ENCODE measurements around the gene UST. TPM values are rescaled to one million over a fixed set of nuclear protein-coding genes. Genes with fewer than 3 reads are reported as not detected.

UST gene
- total RNA-seq, 1 experiment from 2014 or later = 6.1 TPM

GRCh38 chr6:148791372-148791771 is 44.5 kb downstream of the UST start:
- no TSS peak for BruUV-seq (replicated peaks)
- Histone ChIP-seq H3K4me1 (ENCODE audit: control insufficient read depth in 1 of 2, insufficient read depth in 2 of 2, low read length in 2 of 2) (no peaks in the 10 kb centered on the region), H3K9ac (ENCODE audit: low read length) (no peak overlapping the region), H3K27ac (ENCODE audit: low read depth, low read length) (no peak overlapping the region), H2AFZ (ENCODE audit: low read depth, low read length, poor library complexity, severe bottlenecking) (no peak overlapping the region), H3K9me3 (ENCODE audit: control insufficient read depth in 1 of 2, insufficient read depth in 1 of 2, low read depth in 1 of 2, low read length in 2 of 2) (no peaks in the 10 kb centered on the region), H3K36me3 (ENCODE audit: control insufficient read depth in 1 of 2, insufficient read depth in 2 of 2, low read length in 2 of 2) (no peaks in the 10 kb centered on the region), H3K27me3 (ENCODE audit: insufficient read depth, low read length) (no peaks in the 10 kb centered on the region), H4K20me1 (ENCODE audit: insufficient read depth) (no peaks in the 10 kb centered on the region), H3K4me3 (replicated peaks in 1 of 2; ENCODE audit: low read depth in 1 of 2, low read length in 2 of 2) (no peak overlapping the region), H3K4me2 (ENCODE audit: low read length) (no peak overlapping the region), H3K9me2 (ENCODE audit: insufficient read depth) (no peaks in the 10 kb centered on the region), H3K79me2 (ENCODE audit: insufficient read depth, low read length) (no peaks in the 10 kb centered on the region)
- ChIA-PET RAD21 (ENCODE audit: low non-redundant PET in 1 of 2, low total read pairs in 2 of 2, uncharacterized antibody in 2 of 2, unreplicated experiment in 2 of 2) (no interaction called here), POLR2A (no interaction called here), CTCF (no interaction called here)
- ATAC-seq = no peak
- intact Hi-C loops (cut with micrococcal nuclease) = no loop called here
- no peak for DNase-seq (ENCODE audit: low read depth, low spot score)
- TF ChIP-seq ELF1 (IDR thresholded peaks at IDR 0.05; ENCODE audit: borderline replicate concordance, low read depth) (no peak), SIN3A (IDR thresholded peaks at IDR 0.05; ENCODE audit: low read depth) (no peak), CEBPB (IDR thresholded peaks at IDR 0.05; ENCODE audit: low read depth) (no peak), EGR1 (IDR thresholded peaks at IDR 0.05; ENCODE audit: low read depth) (no peak)

GRCh38 chr6:148793721-148794120 is 46.9 kb downstream of the UST start:
- H3K9me3 ChIP-seq (ENCODE audit: control insufficient read depth in 1 of 2, insufficient read depth in 1 of 2, low read depth in 1 of 2, low read length in 2 of 2) = no peaks in the 10 kb centered on the region
- intact Hi-C loops (cut with micrococcal nuclease) = no loop called here
- no peaks in the 10 kb centered on the region for H3K9me2 ChIP-seq (ENCODE audit: insufficient read depth)
- H3K9ac ChIP-seq (ENCODE audit: low read length) = no peak overlapping the region
- no peaks in the 10 kb centered on the region for H3K4me1 ChIP-seq (ENCODE audit: control insufficient read depth in 1 of 2, insufficient read depth in 2 of 2, low read length in 2 of 2)
- H3K79me2 ChIP-seq (ENCODE audit: insufficient read depth, low read length) = no peaks in the 10 kb centered on the region
- H2AFZ ChIP-seq (ENCODE audit: low read depth, low read length, poor library complexity, severe bottlenecking) = no peak overlapping the region
- H3K27ac ChIP-seq (ENCODE audit: low read depth, low read length) = no peak overlapping the region
- RAD21 ChIA-PET (ENCODE audit: low non-redundant PET in 1 of 2, low total read pairs in 2 of 2, uncharacterized antibody in 2 of 2, unreplicated experiment in 2 of 2) = no interaction called here
- no peaks in the 10 kb centered on the region for H3K36me3 ChIP-seq (ENCODE audit: control insufficient read depth in 1 of 2, insufficient read depth in 2 of 2, low read length in 2 of 2)
- DNase-seq (ENCODE audit: low read depth, low spot score) = no peak
- no peaks in the 10 kb centered on the region for H4K20me1 ChIP-seq (ENCODE audit: insufficient read depth)
- CTCF ChIA-PET = no interaction called here
- TF ChIP-seq EZH2 (IDR thresholded peaks at IDR 0.05) (no peak), EZH2phosphoT487 (IDR thresholded peaks at IDR 0.05; ENCODE audit: borderline replicate concordance) (no peak), ZBTB33 (IDR thresholded peaks at IDR 0.05; ENCODE audit: extremely low read depth, insufficient replicate concordance, low read length) (no peak), ZFX (IDR thresholded peaks at IDR 0.05) (no peak), ELF1 (IDR thresholded peaks at IDR 0.05; ENCODE audit: borderline replicate concordance, low read depth) (no peak)
- no TSS peak for BruUV-seq (replicated peaks)
- H3K4me3 ChIP-seq (replicated peaks in 1 of 2; ENCODE audit: low read depth in 1 of 2, low read length in 2 of 2) = no peak overlapping the region
- no peak overlapping the region for H3K4me2 ChIP-seq (ENCODE audit: low read length)
- POLR2A ChIA-PET = no interaction called here
- no peak for ATAC-seq
- no peaks in the 10 kb centered on the region for H3K27me3 ChIP-seq (ENCODE audit: insufficient read depth, low read length)
